GM06990 (cell line): ENCODE measurements around the gene NUP93.

Experiments
- DNase-seq: peaks from one replicate; pipeline ENCODE4 v3.0.0-alpha.2; 2011; ENCODE audit not compliant: insufficient read length; ENCODE audit errors: extremely low read depth
- H3K27me3 ChIP-seq: replicated peaks from 2 replicates; pipeline ENCODE4 v1.6.0; 2011; ENCODE audit warnings: low read length; ENCODE audit not compliant: control insufficient read depth, insufficient read depth
- H3K36me3 ChIP-seq: 2 replicates; pipeline ENCODE4 v1.5.1; 2011; ENCODE audit warnings: low read length; ENCODE audit not compliant: control insufficient read depth, insufficient read depth
- H3K4me3 ChIP-seq: replicated peaks from 2 replicates; pipeline ENCODE4 v1.5.1; 2011; ENCODE audit warnings: low read depth, mild to moderate bottlenecking, control low read depth, low read length
- CTCF ChIP-seq: IDR thresholded peaks from 2 replicates; pipeline ENCODE4 v1.5.1; 2011; ENCODE audit warnings: low read length, control low read depth, mild to moderate bottlenecking, inconsistent platforms; ENCODE audit not compliant: insufficient read depth, poor library complexity, severe bottlenecking

The NUP93 gene

GRCh38 chr16:56777001-56777400 lies 47.1 kb downstream of the NUP93 start:
- DNase-seq: no peak
- Histone ChIP-seq H3K36me3 (no peaks in the 10 kb centered on the region), H3K4me3 (no peak overlapping the region), H3K27me3 (no peaks in the 10 kb centered on the region)
- no peak for TF ChIP-seq CTCF

GRCh38 chr16:56777482-56777881 lies 47.6 kb downstream of the NUP93 start:
- Histone ChIP-seq H3K36me3 (no peaks in the 10 kb centered on the region), H3K4me3 (no peak overlapping the region), H3K27me3 (no peaks in the 10 kb centered on the region)
- no peak for DNase-seq
- no peak for TF ChIP-seq CTCF

- H3K27me3 ChIP-seq: no peaks in the 10 kb centered on the region
- H3K4me3 ChIP-seq: no peak overlapping the region
- H3K36me3 ChIP-seq: no peaks in the 10 kb centered on the region
- no peak for TF ChIP-seq CTCF
- no peak for DNase-seq
Observed at GRCh38 chr16:56779906-56780305, 50.0 kb downstream of the NUP93 start.

GRCh38 chr16:56780646-56781045 lies 50.7 kb downstream of the NUP93 start:
- no peak overlapping the region for H3K4me3 ChIP-seq
- no peak for TF ChIP-seq CTCF
- DNase-seq: no peak
- no peaks in the 10 kb centered on the region for H3K36me3 ChIP-seq
- H3K27me3 ChIP-seq: no peaks in the 10 kb centered on the region

- no peak for DNase-seq
Observed at GRCh38 chr16:56781528-56781961, 51.6 kb downstream of the NUP93 start.

More at GRCh38 chr16:56781528-56781961, 51.6 kb downstream of the NUP93 start:
- H3K36me3 ChIP-seq: no peaks in the 10 kb centered on the region
- no peaks in the 10 kb centered on the region for H3K27me3 ChIP-seq
- H3K4me3 ChIP-seq: no peak overlapping the region
- no peak for TF ChIP-seq CTCF
